ENCODE results near the gene CLDN25.
"Not testable (repeated sequence)": the region's sequence is repeated elsewhere in the genome, so short reads cannot be mapped to it uniquely, and the experiment has no call there.

The CLDN25 gene

GRCh38 chr11:113779496-113779895, at the start of gene CLDN25:
Gene CLDN25, plus strand, starts transcription at chr11:113779796. Its CDS starts 0 bp downstream, at chr11:113779796.
- TF ChIP-seq CTCF (IDR thresholded peaks at IDR 0.05; ENCODE audit: borderline replicate concordance, control extremely low read depth, extremely low read depth, insufficient read depth, missing control alignments): no peak
- DNase-seq (ENCODE audit: low spot score): no peak
- in situ Hi-C loops (cut with MboI; ENCODE audit: low sequenced_read_pairs, unreplicated experiment): no loop called here

- TF ChIP-seq CTCF (IDR thresholded peaks at IDR 0.05; ENCODE audit: borderline replicate concordance, control extremely low read depth, extremely low read depth, insufficient read depth, missing control alignments): no peak
- DNase-seq (ENCODE audit: low spot score): no peak
- in situ Hi-C loops (cut with MboI; ENCODE audit: low sequenced_read_pairs, unreplicated experiment): no loop called here
Observed at GRCh38 chr11:113730887-113731726, 48.5 kb upstream of the CLDN25 start.

GRCh38 chr11:113732092-113732491, 47.5 kb upstream of the CLDN25 start:
- in situ Hi-C loops (cut with MboI; ENCODE audit: low sequenced_read_pairs, unreplicated experiment): no loop called here
- TF ChIP-seq CTCF (IDR thresholded peaks at IDR 0.05; ENCODE audit: borderline replicate concordance, control extremely low read depth, extremely low read depth, insufficient read depth, missing control alignments): no peak
- DNase-seq (ENCODE audit: low spot score): no peak

GRCh38 chr11:113736323-113736722, 43.3 kb upstream of the CLDN25 start:
- in situ Hi-C loops (cut with MboI; ENCODE audit: low sequenced_read_pairs, unreplicated experiment): no loop called here
- TF ChIP-seq CTCF (IDR thresholded peaks at IDR 0.05; ENCODE audit: borderline replicate concordance, control extremely low read depth, extremely low read depth, insufficient read depth, missing control alignments): no peak
- no peak for DNase-seq (ENCODE audit: low spot score)

GRCh38 chr11:113752932-113753331, 26.7 kb upstream of the CLDN25 start:
- no peak for TF ChIP-seq CTCF (IDR thresholded peaks at IDR 0.05; ENCODE audit: borderline replicate concordance, control extremely low read depth, extremely low read depth, insufficient read depth, missing control alignments)

GRCh38 chr11:113760241-113760640, 19.4 kb upstream of the CLDN25 start:
- TF ChIP-seq CTCF (IDR thresholded peaks at IDR 0.05; ENCODE audit: borderline replicate concordance, control extremely low read depth, extremely low read depth, insufficient read depth, missing control alignments): no peak
- in situ Hi-C loops (cut with MboI; ENCODE audit: low sequenced_read_pairs, unreplicated experiment): no loop called here

More at GRCh38 chr11:113752932-113753331, 26.7 kb upstream of the CLDN25 start:
- in situ Hi-C loops (cut with MboI; ENCODE audit: low sequenced_read_pairs, unreplicated experiment): no loop called here
- no peak for DNase-seq (ENCODE audit: low spot score)

GRCh38 chr11:113763040-113763439, 16.6 kb upstream of the CLDN25 start:
- DNase-seq (ENCODE audit: low spot score); in situ Hi-C loops (cut with MboI; ENCODE audit: low sequenced_read_pairs, unreplicated experiment): not testable (repeated sequence)

More at GRCh38 chr11:113760241-113760640, 19.4 kb upstream of the CLDN25 start:
- DNase-seq (ENCODE audit: low spot score): no peak
